IPS DF 6.9 (cell line): ENCODE measurements around the gene ANO3.
A peak's percentile ranks its signal among the peaks of the same experiment; 100 is the strongest.

Source experiments
- DNase-seq: peaks from one replicate; pipeline ENCODE4 v3.0.0-alpha.2; 2013; ENCODE audit warnings: low read depth, low spot score
- H3K27ac ChIP-seq: one replicate; pipeline ENCODE4 v1.5.1; 2013; ENCODE audit warnings: low read length, control low read depth
- H3K27me3 ChIP-seq: 2 replicates; pipeline ENCODE4 v1.6.1; 2013; ENCODE audit warnings: mild to moderate bottlenecking, low read length; ENCODE audit not compliant: control insufficient read depth, insufficient read depth
- H3K36me3 ChIP-seq: 2 replicates; pipeline ENCODE4 v1.6.1; 2013; ENCODE audit warnings: low read length; ENCODE audit not compliant: control insufficient read depth, insufficient read depth
- H3K4me1 ChIP-seq: 2 replicates; pipeline ENCODE4 v1.6.1; 2013; ENCODE audit warnings: low read length; ENCODE audit not compliant: control insufficient read depth, insufficient read depth
- H3K4me3 ChIP-seq: 2 replicates; pipeline ENCODE4 v1.5.1; 2013; ENCODE audit warnings: mild to moderate bottlenecking, low read length
- H3K9me3 ChIP-seq: 2 replicates; pipeline ENCODE4 v1.6.1; 2013; ENCODE audit warnings: low read length, inconsistent platforms; ENCODE audit not compliant: control insufficient read depth, insufficient read depth
- WGBS: extraction: QIAGEN DNeasy Blood & Tissue Kit; methylation state at CpG from one replicate; pipeline ENCODE4 v1.1.7; 2013; ENCODE audit warnings: mixed read lengths, missing lambda C conversion rate; ENCODE audit not compliant: insufficient read length, insufficient coverage; 5-methylcytosine and 5-hydroxymethylcytosine counted together

Gene ANO3

GRCh38 chr11:26483108-26483507 lies 151.2 kb downstream of the ANO3 start:
- DNase-seq = no peak
- no peaks in the 10 kb centered on the region for H3K27me3 ChIP-seq
- no peak overlapping the region for H3K27ac ChIP-seq
- no peaks in the 10 kb centered on the region for H3K4me1 ChIP-seq
- no peaks in the 10 kb centered on the region for H3K36me3 ChIP-seq
- no peak overlapping the region for H3K4me3 ChIP-seq
- WGBS = no CpG with 5 or more reads among the region's 2 CpGs
- H3K9me3 ChIP-seq = no peaks in the 10 kb centered on the region

GRCh38 chr11:26490546-26490945 lies 158.6 kb downstream of the ANO3 start:
- no CpG with 5 or more reads among the region's 6 CpGs for WGBS
- H3K36me3 ChIP-seq = no peaks in the 10 kb centered on the region
- H3K27ac ChIP-seq = no peak overlapping the region
- H3K9me3 ChIP-seq = no peaks in the 10 kb centered on the region
- H3K27me3 ChIP-seq = no peaks in the 10 kb centered on the region
- H3K4me1 ChIP-seq = no peaks in the 10 kb centered on the region
- DNase-seq = no peak
- no peak overlapping the region for H3K4me3 ChIP-seq

DNA sequence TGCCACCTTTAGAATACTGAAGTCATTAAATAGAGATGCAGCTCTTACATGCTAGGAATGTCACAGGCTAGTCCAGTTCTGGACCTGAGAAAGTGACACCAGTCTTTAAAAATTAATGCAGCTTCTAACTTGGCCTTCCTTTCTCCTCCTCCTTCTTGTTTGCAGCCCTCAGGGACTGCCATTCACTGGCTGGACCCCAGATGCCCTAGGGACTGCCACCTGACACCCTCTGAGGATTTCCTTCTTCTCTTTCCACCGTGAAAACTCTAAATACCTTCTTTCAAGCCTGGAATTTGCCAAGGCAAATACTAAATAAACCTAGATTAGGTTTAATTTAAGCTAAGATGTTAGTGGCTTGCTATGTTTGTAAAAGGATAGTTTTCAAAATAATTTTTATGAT lies 161.7 kb downstream of the ANO3 start:
- no CpG with 5 or more reads among the region's 1 CpG for WGBS
- Histone ChIP-seq H3K27ac (no peak overlapping the region), H3K4me1 (no peaks in the 10 kb centered on the region), H3K9me3 (no peaks in the 10 kb centered on the region), H3K4me3 (no peak overlapping the region), H3K27me3 (no peaks in the 10 kb centered on the region), H3K36me3 (no peaks in the 10 kb centered on the region)
- DNase-seq = no peak

GRCh38 chr11:26507229-26507628 lies 175.3 kb downstream of the ANO3 start:
- H3K27ac ChIP-seq = no peak overlapping the region
- H3K9me3 ChIP-seq = no peaks in the 10 kb centered on the region
- no CpG with 5 or more reads among the region's 1 CpG for WGBS
- no peak for DNase-seq
- no peaks in the 10 kb centered on the region for H3K27me3 ChIP-seq
- H3K4me1 ChIP-seq = no peaks in the 10 kb centered on the region
- no peaks in the 10 kb centered on the region for H3K36me3 ChIP-seq
- no peak overlapping the region for H3K4me3 ChIP-seq

- no CpG with 5 or more reads among the region's 2 CpGs for WGBS
- no peak overlapping the region for H3K27ac ChIP-seq
- no peak overlapping the region for H3K4me3 ChIP-seq
- H3K27me3 ChIP-seq = no peaks in the 10 kb centered on the region
- H3K9me3 ChIP-seq = no peaks in the 10 kb centered on the region
- H3K4me1 ChIP-seq = no peaks in the 10 kb centered on the region
- DNase-seq = no peak
- H3K36me3 ChIP-seq = no peaks in the 10 kb centered on the region
These were observed 178.2 kb downstream of the ANO3 start for GRCh38 chr11:26510164-26510563.

DNA sequence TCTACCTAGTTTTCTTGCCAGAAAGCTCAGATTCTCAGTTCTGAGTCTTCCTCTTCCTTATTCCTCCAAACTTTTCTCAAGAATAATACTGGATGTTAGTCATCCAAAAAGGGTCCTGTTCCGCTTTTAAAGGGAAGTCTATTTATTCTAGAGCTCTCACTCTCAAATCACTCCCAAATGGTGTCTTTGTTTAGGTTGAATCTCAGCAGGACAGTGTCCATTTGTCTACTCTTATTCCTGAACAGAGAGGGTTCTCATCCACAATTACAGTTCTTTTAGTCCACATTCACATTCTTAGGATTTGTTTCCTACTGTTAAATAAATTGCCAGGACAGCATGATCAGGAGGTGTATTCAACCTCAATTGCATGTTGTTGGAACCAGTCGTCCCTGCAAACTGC lies 178.8 kb downstream of the ANO3 start:
- no peak overlapping the region for H3K27ac ChIP-seq
- H3K4me3 ChIP-seq = no peak overlapping the region
- H3K9me3 ChIP-seq = no peaks in the 10 kb centered on the region
- no peaks in the 10 kb centered on the region for H3K4me1 ChIP-seq
- WGBS = no CpG with 5 or more reads among the region's 2 CpGs
- DNase-seq = no peak
- H3K27me3 ChIP-seq = no peaks in the 10 kb centered on the region
- H3K36me3 ChIP-seq = no peaks in the 10 kb centered on the region

GRCh38 chr11:26512196-26512595 lies 180.3 kb downstream of the ANO3 start:
- WGBS = no CpG with 5 or more reads among the region's 2 CpGs
- no peaks in the 10 kb centered on the region for H3K4me1 ChIP-seq
- H3K9me3 ChIP-seq = no peaks in the 10 kb centered on the region
- no peak overlapping the region for H3K27ac ChIP-seq
- no peaks in the 10 kb centered on the region for H3K36me3 ChIP-seq
- DNase-seq = no peak
- H3K27me3 ChIP-seq = no peaks in the 10 kb centered on the region
- H3K4me3 ChIP-seq = no peak overlapping the region

DNA sequence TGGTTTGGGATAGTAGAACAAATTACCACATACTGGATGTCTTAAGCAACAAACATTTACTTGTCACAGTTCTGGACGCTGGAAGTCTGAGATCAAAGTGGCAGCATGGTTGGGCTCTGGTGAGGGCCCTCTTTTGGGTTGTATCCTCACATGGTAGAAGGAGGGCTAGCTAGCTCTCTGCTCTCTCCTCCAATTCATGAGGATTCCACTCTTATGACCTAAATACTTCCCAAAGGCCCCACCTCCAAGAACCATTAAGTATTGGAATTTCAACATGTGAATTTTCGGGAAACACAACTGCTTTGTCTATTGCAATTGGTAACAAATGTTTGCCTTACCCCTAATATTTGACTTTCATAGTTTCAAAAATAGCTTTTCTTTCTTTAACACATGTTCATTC lies 187.5 kb downstream of the ANO3 start:
- no CpG with 5 or more reads among the region's 2 CpGs for WGBS
- no peaks in the 10 kb centered on the region; the same call in 1 of the 2 replicates for H3K9me3 ChIP-seq
- DNase-seq = no peak
- H3K27ac ChIP-seq = no peak overlapping the region
- no peaks in the 10 kb centered on the region for H3K27me3 ChIP-seq
- no peaks in the 10 kb centered on the region for H3K36me3 ChIP-seq
- no peak overlapping the region for H3K4me3 ChIP-seq
- no peaks in the 10 kb centered on the region for H3K4me1 ChIP-seq

DNA sequence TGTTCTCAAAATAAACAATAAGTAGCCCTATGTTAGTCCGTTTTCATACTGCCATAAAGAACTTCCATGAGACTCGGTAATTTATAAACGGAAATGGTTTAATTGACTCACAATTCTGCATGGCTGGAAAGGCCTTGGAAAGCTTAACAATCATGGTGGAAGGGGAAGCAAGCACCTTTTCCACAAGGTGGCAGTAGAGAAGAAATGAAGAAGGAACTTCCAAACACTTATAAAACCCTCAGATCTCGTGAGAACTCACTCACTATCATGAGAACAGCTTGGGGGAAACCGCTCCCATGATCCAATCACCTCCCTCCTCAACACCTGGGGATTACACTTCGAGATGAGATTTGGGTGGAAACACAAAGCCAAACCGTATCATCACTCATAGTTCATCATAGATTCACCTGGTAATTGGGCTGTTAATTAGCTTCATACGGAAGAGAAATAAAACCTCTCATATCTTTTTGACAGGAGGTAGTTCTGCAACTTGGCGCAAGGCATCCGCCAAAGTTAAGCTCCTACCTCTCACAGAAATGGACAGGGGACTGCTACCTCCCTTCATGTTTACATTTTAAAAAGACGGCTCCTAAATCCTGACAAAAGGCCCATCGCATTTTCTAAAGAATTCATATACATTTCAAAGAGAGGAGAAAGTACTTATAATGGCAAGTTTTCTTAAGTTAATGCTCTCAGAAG lies 191.1 kb downstream of the ANO3 start:
- H3K27me3 ChIP-seq = no peaks in the 10 kb centered on the region; the same call in 1 of the 2 replicates
- peak overlapping the region; percentile 48; the same call in 1 of the 2 replicates for H3K4me3 ChIP-seq
- H3K36me3 ChIP-seq = no peaks in the 10 kb centered on the region
- H3K4me1 ChIP-seq = no peaks in the 10 kb centered on the region
- H3K9me3 ChIP-seq = no peaks in the 10 kb centered on the region; the same call in 1 of the 2 replicates
- H3K27ac ChIP-seq = no peak overlapping the region
- WGBS = no CpG with 5 or more reads among the region's 12 CpGs
- peak; percentile 63 for DNase-seq

GRCh38 chr11:26527685-26528084 lies 195.8 kb downstream of the ANO3 start:
- DNase-seq = no peak
- no peaks in the 10 kb centered on the region for H3K36me3 ChIP-seq
- no CpG with 5 or more reads among the region's 1 CpG for WGBS

GRCh38 chr11:26537341-26537740 lies 205.4 kb downstream of the ANO3 start:
- no peak for DNase-seq
- no peaks in the 10 kb centered on the region for H3K9me3 ChIP-seq
- no CpG with 5 or more reads among the region's 4 CpGs for WGBS

More at GRCh38 chr11:26527685-26528084, 195.8 kb downstream of the ANO3 start:
- H3K27ac ChIP-seq = no peak overlapping the region
- no peak overlapping the region for H3K4me3 ChIP-seq
- no peaks in the 10 kb centered on the region for H3K4me1 ChIP-seq
- no peaks in the 10 kb centered on the region; the same call in 1 of the 2 replicates for H3K9me3 ChIP-seq
- H3K27me3 ChIP-seq = no peaks in the 10 kb centered on the region; the same call in 1 of the 2 replicates

More at GRCh38 chr11:26537341-26537740, 205.4 kb downstream of the ANO3 start:
- no peak overlapping the region for H3K27ac ChIP-seq
- H3K4me3 ChIP-seq = no peak overlapping the region
- no peaks in the 10 kb centered on the region for H3K4me1 ChIP-seq
- H3K36me3 ChIP-seq = no peaks in the 10 kb centered on the region
- no peaks in the 10 kb centered on the region for H3K27me3 ChIP-seq
